CD4-positive, alpha-beta T cell (primary cell): Measurements from ENCODE around the gene MT1HL1. TPM values are rescaled to one million over a fixed set of nuclear protein-coding genes. Genes with fewer than 3 reads are reported as not detected.

ENCODE experiments used
- ATAC-seq: fragments of 200-7000 bp; cut with Tn5 transposase; one replicate; pipeline ENCODE4 v1.10.0; 2022; ENCODE audit warnings: mild to moderate bottlenecking; ENCODE audit not compliant: poor library complexity
- CTCF ChIA-PET: fragments of 350-600 bp; sonication (Branson Sonifier 250); formaldehyde crosslinking; loops from one replicate; lab custom pipeline; 2021; ENCODE audit warnings: antibody characterized with exemption, inconsistent platforms; lab: Charles Lee
- POLR2A ChIA-PET: fragments of 350-600 bp; sonication (Branson Sonifier 250); formaldehyde crosslinking; loops from one replicate; lab custom pipeline; 2021; ENCODE audit warnings: antibody characterized with exemption, inconsistent platforms; lab: Charles Lee
- DNase-seq, 14 experiments: peaks; one replicate each; pipeline ENCODE4 v3.0.0-alpha.2; 2013 to 2020; ENCODE audit warnings: mixed read lengths in 2 of 14
- H3K27ac ChIP-seq, 2 donors: one replicate each; pipeline versions ENCODE4 v1.5.1 to v1.7.0; 2013; ENCODE audit warnings: low read length in 2 of 2, low read depth in 1 of 2, mild to moderate bottlenecking in 1 of 2
- H3K27me3 ChIP-seq, 2 experiments: 1 replicate in 1 of 2; 2 replicates in 1 of 2; pipeline versions ENCODE4 v1.6.1 to v1.7.0; 2013; ENCODE audit warnings: low read length in 2 of 2, control low read depth in 1 of 2, mild to moderate bottlenecking in 1 of 2, moderate library complexity in 1 of 2; ENCODE audit not compliant: insufficient read depth in 2 of 2, control insufficient read depth in 1 of 2
- H3K36me3 ChIP-seq: one replicate; pipeline ENCODE4 v1.6.1; 2013; ENCODE audit warnings: low read length, control low read depth; ENCODE audit not compliant: insufficient read depth
- H3K4me1 ChIP-seq: one replicate; pipeline ENCODE4 v1.6.1; 2013; ENCODE audit warnings: low read length, control low read depth; ENCODE audit not compliant: insufficient read depth
- H3K4me3 ChIP-seq: one replicate; pipeline ENCODE4 v1.5.1; 2013; ENCODE audit warnings: mild to moderate bottlenecking, low read length, moderate library complexity
- H3K9me3 ChIP-seq, 2 experiments: 1 replicate in 1 of 2; 2 replicates in 1 of 2; pipeline versions ENCODE4 v1.6.1 to v1.7.0; 2013; ENCODE audit warnings: low read length in 2 of 2, mild to moderate bottlenecking in 2 of 2, control low read depth in 1 of 2, moderate library complexity in 1 of 2; ENCODE audit not compliant: control insufficient read depth in 1 of 2, insufficient read depth in 1 of 2
- H3K27ac Mint-ChIP-seq: one replicate; pipeline ENCODE4 v1.8.0; 2020; ENCODE audit warnings: mixed read lengths
- H3K27me3 Mint-ChIP-seq: one replicate; pipeline ENCODE4 v1.8.0; 2021; ENCODE audit warnings: mixed read lengths
- H3K36me3 Mint-ChIP-seq: one replicate; pipeline ENCODE4 v1.8.0; 2021; ENCODE audit warnings: low read depth, mixed read lengths
- H3K4me1 Mint-ChIP-seq: one replicate; pipeline ENCODE4 v1.8.0; 2021; ENCODE audit warnings: low read depth, mixed read lengths
- H3K4me3 Mint-ChIP-seq: one replicate; pipeline ENCODE4 v1.8.0; 2020; ENCODE audit warnings: mild to moderate bottlenecking, mixed read lengths
- H3K9me3 Mint-ChIP-seq: one replicate; pipeline ENCODE4 v1.8.0; 2020; ENCODE audit warnings: mixed read lengths
- intact Hi-C, 2 experiments: fragments of 100-400 bp; cut with DNase I in 1 of 2; cut with micrococcal nuclease in 1 of 2; formaldehyde crosslinking; loops; one replicate each; pipeline versions ENCODE4 v1.15.1 to v1.9.0; 2023 to 2025; cut with DNase I, micrococcal nuclease
- total RNA-seq, 174 experiments: library from RNA in 2 of 174; stranded (reverse) in 2 of 174; gene quantifications; one replicate each; pipeline ENCODE4 v1.2.3 and lab custom pipeline; 2021 to 2026
- TF ChIP-seq, protein P1 (sequence below): fragments of 200-600 bp; IDR thresholded peaks from one replicate; pipeline ENCODE4 v1.8.0; 2022; ENCODE audit warnings: antibody characterized with exemption, mild to moderate bottlenecking

Gene MT1HL1
- total RNA-seq, 2 experiments from 2014 or later: not detected

DNA sequence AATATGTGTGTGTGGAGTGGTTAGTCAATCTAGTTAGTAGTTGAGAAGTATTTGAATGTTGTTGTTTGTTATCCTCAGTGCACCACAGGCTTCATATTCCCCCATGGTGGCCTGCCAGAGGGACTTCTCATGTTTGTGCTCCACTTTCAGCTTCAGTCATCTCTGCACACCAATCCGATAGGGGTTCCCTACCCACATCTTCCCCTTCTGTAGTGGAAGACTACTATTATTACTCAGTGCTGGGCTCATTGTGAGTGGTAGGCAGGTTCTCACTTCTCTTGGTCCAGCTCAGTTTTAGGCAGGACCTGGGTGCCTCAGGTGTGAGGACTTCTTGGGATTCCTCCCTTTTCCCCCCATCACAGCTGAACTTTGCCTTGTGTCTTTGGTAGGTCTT is 14.2 kb downstream of the MT1HL1 start:
- Mint-ChIP-seq H3K27ac (no peak overlapping the region), H3K27me3 (peaks cover 12% of the 10 kb centered on the region), H3K4me3 (no peak overlapping the region), H3K36me3 (no peaks in the 10 kb centered on the region), H3K4me1 (no peaks in the 10 kb centered on the region), H3K9me3 (peaks cover 12% of the 10 kb centered on the region)
- ATAC-seq: no peak
- no peak overlapping the region for H3K27ac ChIP-seq
- TF ChIP-seq, protein P1, sequence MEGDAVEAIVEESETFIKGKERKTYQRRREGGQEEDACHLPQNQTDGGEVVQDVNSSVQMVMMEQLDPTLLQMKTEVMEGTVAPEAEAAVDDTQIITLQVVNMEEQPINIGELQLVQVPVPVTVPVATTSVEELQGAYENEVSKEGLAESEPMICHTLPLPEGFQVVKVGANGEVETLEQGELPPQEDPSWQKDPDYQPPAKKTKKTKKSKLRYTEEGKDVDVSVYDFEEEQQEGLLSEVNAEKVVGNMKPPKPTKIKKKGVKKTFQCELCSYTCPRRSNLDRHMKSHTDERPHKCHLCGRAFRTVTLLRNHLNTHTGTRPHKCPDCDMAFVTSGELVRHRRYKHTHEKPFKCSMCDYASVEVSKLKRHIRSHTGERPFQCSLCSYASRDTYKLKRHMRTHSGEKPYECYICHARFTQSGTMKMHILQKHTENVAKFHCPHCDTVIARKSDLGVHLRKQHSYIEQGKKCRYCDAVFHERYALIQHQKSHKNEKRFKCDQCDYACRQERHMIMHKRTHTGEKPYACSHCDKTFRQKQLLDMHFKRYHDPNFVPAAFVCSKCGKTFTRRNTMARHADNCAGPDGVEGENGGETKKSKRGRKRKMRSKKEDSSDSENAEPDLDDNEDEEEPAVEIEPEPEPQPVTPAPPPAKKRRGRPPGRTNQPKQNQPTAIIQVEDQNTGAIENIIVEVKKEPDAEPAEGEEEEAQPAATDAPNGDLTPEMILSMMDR: no peak
- H3K9me3 ChIP-seq: peaks cover 0 to 3% of the 10 kb centered on the region in 2 experiments
- CTCF ChIA-PET: no interaction called here
- intact Hi-C loops: no loop called here
- H3K36me3 ChIP-seq: no peaks in the 10 kb centered on the region
- DNase-seq: no peak
- no peaks in the 10 kb centered on the region for H3K4me1 ChIP-seq
- peaks cover 0 to 2% of the 10 kb centered on the region in 2 experiments for H3K27me3 ChIP-seq
- POLR2A ChIA-PET: no interaction called here
- no peak overlapping the region for H3K4me3 ChIP-seq

GRCh38 chr1:236989290-236990051 is 14.8 kb downstream of the MT1HL1 start:
- Histone ChIP-seq H3K27ac (no peak overlapping the region), H3K4me1 (no peaks in the 10 kb centered on the region), H3K4me3 (no peak overlapping the region), H3K27me3 (peaks cover 0 to 2% of the 10 kb centered on the region in 2 experiments), H3K36me3 (no peaks in the 10 kb centered on the region), H3K9me3 (peaks cover 0 to 3% of the 10 kb centered on the region in 2 experiments)
- intact Hi-C loops: no loop called here
- Mint-ChIP-seq H3K27ac (no peak overlapping the region), H3K4me1 (no peaks in the 10 kb centered on the region), H3K27me3 (peaks cover 12% of the 10 kb centered on the region), H3K9me3 (peaks cover 12% of the 10 kb centered on the region), H3K4me3 (no peak overlapping the region), H3K36me3 (no peaks in the 10 kb centered on the region)
- DNase-seq: no peak
- TF ChIP-seq, protein P1: no peak
- ChIA-PET POLR2A (no interaction called here), CTCF (no interaction called here)
- no peak for ATAC-seq

DNA sequence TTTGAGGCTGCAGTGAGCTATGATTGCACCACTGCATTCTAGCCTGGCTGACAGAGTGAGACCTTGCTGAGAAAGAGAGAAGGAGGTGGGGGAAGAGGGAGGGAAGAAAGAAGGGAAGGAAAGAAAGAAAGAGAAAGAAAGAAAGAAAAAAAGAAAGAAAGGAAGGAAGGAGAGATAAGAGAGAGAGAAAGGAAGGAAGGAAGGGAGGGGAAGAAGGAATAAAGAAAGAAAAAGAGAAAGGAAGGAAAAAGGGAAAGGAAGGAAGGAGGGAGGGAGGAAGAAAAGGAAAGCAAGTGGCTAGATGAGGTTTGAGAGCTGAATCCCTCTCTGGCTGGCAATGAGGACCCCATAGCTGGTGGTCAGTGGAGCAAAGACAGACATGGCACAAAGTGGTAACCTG is 20.4 kb downstream of the MT1HL1 start:
- H3K27me3 Mint-ChIP-seq: no peaks in the 10 kb centered on the region
- H3K36me3 ChIP-seq: no peaks in the 10 kb centered on the region
- DNase-seq (no peak), ATAC-seq (no peak)
- no peak overlapping the region for H3K27ac Mint-ChIP-seq
- CTCF ChIA-PET: no interaction called here
- TF ChIP-seq, protein P1: no peak
- no peaks in the 10 kb centered on the region for H3K36me3 Mint-ChIP-seq
- H3K9me3 ChIP-seq: no peaks in the 10 kb centered on the region
- H3K4me3 ChIP-seq: no peak overlapping the region
- H3K4me1 Mint-ChIP-seq: no peaks in the 10 kb centered on the region
- POLR2A ChIA-PET: no interaction called here
- no peak overlapping the region for H3K4me3 Mint-ChIP-seq
- H3K9me3 Mint-ChIP-seq: no peaks in the 10 kb centered on the region
- no peaks in the 10 kb centered on the region for H3K4me1 ChIP-seq
- intact Hi-C loops: no loop called here
- H3K27ac ChIP-seq: no peak overlapping the region
- H3K27me3 ChIP-seq: peaks cover 0 to 2% of the 10 kb centered on the region in 2 experiments
